GM12891 (cell line): ENCODE measurements around the gene ACP3.

Experiments
- PAX5 ChIP-seq: IDR thresholded peaks from 2 replicates; pipeline ENCODE4 v1.6.1; 2011; ENCODE audit warnings: low read length, moderate library complexity, mild to moderate bottlenecking; ENCODE audit not compliant: insufficient read depth, severe bottlenecking
- POLR2A ChIP-seq: IDR thresholded peaks from 2 replicates; pipeline ENCODE4 v1.6.1; 2011; ENCODE audit warnings: low read depth, low read length, control low read depth
- POLR2AphosphoS5 ChIP-seq: IDR thresholded peaks from 2 replicates; pipeline ENCODE4 v1.6.1; 2011; ENCODE audit warnings: low read depth, low read length, control low read depth
- POU2F2 ChIP-seq: IDR thresholded peaks from 2 replicates; pipeline ENCODE4 v1.6.1; 2011; ENCODE audit warnings: low read depth, mild to moderate bottlenecking, control low read depth, low read length, moderate library complexity
- TAF1 ChIP-seq: IDR thresholded peaks from 2 replicates; pipeline ENCODE4 v1.6.1; 2011; ENCODE audit warnings: low read depth, low read length, control low read depth

GRCh38 chr3:132382688-132383194 lies 65.5 kb downstream of the ACP3 start:
- TF ChIP-seq POLR2AphosphoS5 (no peak), TAF1 (no peak), POLR2A (no peak), PAX5 (no peak), POU2F2 (no peak)
